SH-SY5Y (cell line): ENCODE results near the gene B4GALNT3.

Source experiments
- GATA2 ChIP-seq: IDR thresholded peaks from 2 replicates; pipeline ENCODE4 v1.6.1; 2011; ENCODE audit warnings: mild to moderate bottlenecking, low read depth, low read length
- GATA3 ChIP-seq: IDR thresholded peaks from 2 replicates; pipeline ENCODE4 v1.6.1; 2011; ENCODE audit warnings: low read depth, mild to moderate bottlenecking, low read length, moderate library complexity

Gene B4GALNT3

GRCh38 chr12:510071-510825, 50.5 kb downstream of the B4GALNT3 start:
- no peak for TF ChIP-seq GATA2
- no peak for TF ChIP-seq GATA3

GRCh38 chr12:512933-513332, 53.2 kb downstream of the B4GALNT3 start:
- TF ChIP-seq GATA3 = no peak
- no peak for TF ChIP-seq GATA2

- no peak for TF ChIP-seq GATA2
- no peak for TF ChIP-seq GATA3
These were observed 53.7 kb downstream of the B4GALNT3 start for GRCh38 chr12:513446-513845.

- no peak for TF ChIP-seq GATA2
- TF ChIP-seq GATA3 = no peak
These were observed 57.8 kb downstream of the B4GALNT3 start for GRCh38 chr12:517538-517937.

- TF ChIP-seq GATA2 (no peak), GATA3 (no peak)
These were observed 60.4 kb downstream of the B4GALNT3 start for GRCh38 chr12:520119-520518.

DNA sequence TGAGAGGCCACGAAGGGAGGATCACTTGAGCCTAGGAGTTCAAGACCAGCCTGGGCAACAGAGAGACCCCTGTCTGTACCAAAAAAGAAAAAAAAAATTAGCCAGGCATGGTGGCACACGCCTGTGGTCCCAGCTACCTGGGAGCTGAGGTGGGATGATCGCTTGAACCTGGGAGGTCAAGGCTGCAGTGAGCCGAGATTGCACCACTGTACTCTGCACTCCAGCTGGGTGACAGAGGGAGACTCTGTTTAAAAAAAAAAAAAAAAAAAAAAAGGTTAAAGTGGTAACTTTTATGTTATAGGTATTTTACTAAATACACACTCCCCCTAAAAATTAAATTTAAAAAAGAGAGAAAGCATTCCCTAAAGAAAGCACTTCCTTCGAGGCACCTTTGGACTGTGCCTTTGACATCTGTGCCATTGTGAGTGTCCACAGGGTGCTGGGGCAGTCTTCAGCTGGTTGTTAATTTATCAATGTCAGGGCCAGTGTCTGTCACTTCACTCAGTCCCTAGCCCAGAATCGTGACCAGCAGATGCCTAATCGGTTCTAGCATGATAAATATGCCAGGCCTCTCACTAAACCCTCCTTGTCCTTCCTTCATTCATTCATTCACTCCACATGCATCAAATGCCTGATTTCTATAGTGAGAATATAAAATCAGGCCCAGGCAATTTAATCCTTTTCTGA, 63.1 kb downstream of the B4GALNT3 start:
- TF ChIP-seq GATA3 = no peak
- no peak for TF ChIP-seq GATA2

GRCh38 chr12:524167-524951, 64.6 kb downstream of the B4GALNT3 start:
- TF ChIP-seq GATA3 (no peak), GATA2 (peak; percentile 50; the same call in 1 of the 2 replicates)

DNA sequence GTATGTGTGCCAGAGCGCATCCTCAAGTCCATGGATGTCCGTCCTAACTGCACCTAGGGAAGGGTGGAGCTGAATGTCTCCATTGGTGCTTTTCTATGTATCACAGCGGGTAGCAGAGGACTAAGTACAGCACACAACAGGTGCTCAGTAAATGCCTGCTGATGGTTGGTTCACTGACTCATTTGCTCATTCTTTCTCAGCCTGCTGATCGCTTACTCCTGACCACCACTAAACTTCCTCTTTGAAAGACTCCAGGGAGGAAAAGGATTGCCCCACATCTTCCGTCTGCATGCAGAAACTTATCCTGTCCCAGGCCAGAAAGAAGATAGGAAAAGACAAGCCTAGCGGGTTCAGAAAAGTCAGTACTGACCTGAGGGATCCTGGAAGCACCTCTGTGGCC, 66.3 kb downstream of the B4GALNT3 start:
- no peak for TF ChIP-seq GATA2
- no peak for TF ChIP-seq GATA3

DNA sequence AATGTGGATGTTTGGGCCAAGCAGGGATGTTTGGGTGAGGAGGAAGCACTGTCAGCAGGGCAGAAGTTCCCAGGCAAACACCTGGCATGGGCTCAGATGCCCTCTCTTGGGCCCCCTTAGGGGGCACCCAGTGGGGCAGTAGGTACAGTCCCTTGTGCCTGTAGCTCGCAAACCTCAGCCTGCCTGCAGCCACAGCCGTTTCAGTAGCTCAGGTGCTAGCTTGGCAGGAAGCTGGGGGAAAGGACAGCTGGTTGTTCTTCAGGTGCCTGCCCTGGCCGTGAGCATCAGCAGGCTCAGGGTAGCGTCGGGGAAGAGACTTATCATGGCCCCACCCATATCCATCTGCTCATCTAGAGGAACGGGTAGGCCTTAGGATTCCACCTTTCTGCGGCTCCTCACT, 67.5 kb downstream of the B4GALNT3 start:
- TF ChIP-seq GATA3 (no peak), GATA2 (no peak)

DNA sequence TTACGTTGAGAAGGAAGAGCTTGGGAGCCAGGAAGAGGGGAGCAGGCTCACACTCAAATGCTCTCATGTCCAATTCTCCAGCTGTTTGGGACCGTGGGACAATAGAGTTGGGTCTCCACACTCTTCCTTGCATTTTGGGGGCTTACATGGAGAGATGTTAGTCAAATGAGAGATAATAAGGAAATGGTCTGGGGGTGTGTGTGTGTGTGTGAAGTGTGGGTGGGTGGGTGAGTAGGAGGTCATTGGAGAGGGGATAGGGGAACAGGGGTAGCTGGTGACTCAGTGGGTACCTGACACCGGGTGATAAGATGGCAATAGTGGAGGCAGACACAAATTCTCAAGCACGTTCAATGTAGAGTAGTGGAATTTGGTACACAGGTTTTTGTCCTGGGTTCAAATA, 68.0 kb downstream of the B4GALNT3 start:
- no peak for TF ChIP-seq GATA2

DNA sequence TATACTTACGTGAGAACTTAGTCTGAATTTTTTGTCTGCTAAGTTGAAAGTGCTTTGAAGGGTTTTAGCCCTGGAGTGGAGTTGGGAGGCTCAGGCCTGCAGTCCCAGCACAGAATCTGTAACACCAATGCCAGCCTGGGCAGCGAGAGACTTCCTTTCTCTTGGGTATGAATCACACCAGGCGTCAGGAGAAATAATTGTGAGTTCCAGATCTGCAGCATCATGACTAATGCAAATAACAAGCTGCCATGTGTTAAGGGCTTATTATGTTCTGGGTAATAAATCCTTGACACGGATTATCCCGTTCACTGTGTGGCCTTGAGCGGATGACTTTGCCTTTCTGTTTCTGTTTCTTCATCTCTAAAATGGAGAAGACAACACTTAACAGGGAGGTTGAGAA, 70.6 kb downstream of the B4GALNT3 start:
- TF ChIP-seq GATA2 (no peak), GATA3 (no peak)

- TF ChIP-seq GATA2 = no peak
- no peak for TF ChIP-seq GATA3
These were observed 71.1 kb downstream of the B4GALNT3 start for GRCh38 chr12:530821-531220.

DNA sequence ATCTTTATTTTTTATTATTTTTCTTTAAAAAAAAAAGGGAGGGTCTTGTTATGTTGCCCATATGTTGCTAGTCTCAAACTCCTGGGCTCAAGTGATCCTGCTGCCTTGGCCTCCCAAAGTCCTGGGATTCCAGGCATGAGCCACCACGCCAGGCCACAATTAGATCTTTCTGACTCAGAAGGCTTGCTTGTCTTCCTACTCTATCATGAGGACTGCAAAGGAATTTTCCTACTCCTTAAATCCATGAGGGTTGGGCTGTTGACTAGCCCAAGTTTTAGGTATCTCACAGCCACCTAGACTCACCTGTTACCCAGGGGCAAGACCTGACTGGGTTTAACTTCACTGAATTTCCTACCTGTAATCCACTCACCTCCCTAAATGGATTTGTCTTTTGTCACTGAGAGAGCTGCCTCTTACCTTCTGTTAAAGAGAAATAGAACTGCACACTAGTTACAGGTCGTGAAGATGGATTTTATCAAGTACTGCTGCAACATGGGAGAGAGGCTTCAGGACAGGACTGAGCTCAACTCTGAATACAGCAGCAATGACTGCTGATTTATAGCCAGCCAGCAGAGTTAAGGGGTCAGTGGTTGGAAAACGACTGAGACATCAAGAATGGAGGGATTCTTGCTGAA, 72.3 kb downstream of the B4GALNT3 start:
- TF ChIP-seq GATA2 (no peak), GATA3 (no peak)

DNA sequence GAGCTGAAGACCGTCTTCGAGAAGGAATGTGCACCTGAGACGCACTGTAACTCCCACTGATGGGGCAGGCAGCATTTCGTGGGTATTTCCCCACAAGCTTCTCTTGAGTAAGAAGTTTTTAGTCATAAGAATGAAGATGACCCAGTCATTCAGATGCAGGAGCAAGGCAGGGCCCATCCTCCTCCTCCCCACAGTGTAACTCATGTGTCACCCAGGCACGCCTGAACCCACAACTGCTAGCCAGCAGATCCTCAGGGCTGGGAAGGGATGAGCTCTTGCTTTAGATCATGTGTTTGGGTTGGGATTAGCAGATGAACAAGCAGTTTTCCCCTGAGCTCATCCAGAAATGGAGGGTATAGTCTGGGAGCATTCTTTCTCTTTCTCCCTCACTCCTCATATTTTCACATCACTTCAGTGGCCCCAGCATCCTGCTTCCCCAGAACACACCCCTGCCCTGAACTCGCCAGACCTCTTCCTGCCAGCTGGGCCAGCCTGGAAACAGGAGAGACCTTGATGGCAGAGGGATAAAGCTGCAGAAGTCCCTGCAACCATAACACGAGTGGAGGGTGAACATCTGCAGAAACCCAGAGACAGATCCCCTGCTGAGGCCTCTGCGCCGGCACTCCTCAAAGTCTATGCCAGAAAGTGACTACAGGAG, 73.3 kb downstream of the B4GALNT3 start:
- TF ChIP-seq GATA2 = no peak
- TF ChIP-seq GATA3 = no peak
